NCI-H146 treated with DMSO at 0.1 percent for 48 hours (cell line): ENCODE data around the gene ANKUB1.

Source experiments
- DNase-seq: peaks from one replicate; lab custom pipeline; 2025; ENCODE audit not compliant: unreplicated experiment; lab: John Stamatoyannopoulos, UW

Gene ANKUB1

DNA sequence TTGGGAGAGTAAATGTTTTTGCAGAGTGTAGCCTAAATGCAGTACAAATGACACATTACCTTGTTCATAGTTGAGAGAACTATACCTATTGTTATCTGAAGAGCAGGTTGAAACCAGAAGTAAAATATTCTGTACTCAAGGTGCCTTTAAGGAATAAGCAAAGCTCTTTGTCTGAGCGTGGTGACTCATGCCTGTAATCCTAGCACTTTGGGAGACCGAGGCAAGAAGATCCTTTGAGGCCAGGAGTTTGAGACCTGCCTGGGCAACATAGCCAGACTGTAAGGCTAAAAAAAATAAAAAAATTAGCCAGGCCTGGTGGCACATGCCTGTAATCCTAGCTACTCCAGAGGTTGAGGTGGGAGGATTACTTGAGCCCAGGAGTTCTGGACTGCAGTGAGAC, 18.5 kb upstream of the ANKUB1 start:
- no peak for DNase-seq

DNA sequence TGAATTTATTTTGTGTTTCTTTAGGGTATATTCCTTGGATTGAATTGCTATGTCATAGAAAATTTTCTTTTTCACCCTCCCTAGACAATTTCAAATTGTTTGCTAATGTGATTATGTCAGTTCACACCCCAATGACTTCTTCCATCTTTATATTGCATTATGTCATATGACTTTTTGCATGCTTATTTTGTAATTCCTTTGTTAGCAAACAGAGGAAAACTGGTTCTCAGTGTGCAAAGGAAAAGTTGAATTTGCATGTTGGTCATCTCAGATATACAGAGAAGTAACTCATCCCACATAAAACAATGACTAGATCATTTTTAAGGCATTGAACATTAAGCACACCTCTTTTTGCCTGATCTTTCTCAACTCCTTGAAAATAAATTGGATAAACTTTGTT, 17.3 kb upstream of the ANKUB1 start:
- DNase-seq: no peak

DNA sequence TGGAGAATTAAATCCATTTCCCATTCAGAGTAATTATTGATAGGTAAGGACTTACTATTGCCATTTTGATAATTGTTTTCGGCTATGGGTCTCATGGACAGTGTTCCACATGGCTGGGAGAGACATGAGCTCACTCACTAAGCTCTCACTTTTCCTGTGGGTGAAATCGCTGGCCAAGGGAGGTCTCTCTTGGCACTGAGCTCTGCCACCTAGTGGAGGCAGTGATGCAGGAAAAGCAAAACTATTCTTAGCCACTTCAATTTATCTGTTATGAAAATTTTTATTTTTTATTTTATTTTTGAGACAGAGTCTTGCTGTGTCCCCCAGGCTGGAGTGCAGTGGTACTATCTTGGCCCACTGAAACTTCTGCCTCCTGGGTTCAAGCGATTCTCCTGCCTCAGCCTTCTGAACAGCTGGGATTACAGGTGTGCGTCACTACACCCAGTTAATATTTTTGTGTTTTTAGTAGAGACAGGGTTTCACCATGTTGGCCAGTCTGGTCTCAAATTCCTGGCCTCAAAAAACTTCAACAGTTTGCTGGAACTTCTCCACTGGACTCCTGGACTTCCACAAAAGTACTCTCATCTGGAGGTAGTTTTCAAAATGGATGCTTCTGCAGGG, 16.0 kb upstream of the ANKUB1 start:
- peak; percentile 65 for DNase-seq

DNA sequence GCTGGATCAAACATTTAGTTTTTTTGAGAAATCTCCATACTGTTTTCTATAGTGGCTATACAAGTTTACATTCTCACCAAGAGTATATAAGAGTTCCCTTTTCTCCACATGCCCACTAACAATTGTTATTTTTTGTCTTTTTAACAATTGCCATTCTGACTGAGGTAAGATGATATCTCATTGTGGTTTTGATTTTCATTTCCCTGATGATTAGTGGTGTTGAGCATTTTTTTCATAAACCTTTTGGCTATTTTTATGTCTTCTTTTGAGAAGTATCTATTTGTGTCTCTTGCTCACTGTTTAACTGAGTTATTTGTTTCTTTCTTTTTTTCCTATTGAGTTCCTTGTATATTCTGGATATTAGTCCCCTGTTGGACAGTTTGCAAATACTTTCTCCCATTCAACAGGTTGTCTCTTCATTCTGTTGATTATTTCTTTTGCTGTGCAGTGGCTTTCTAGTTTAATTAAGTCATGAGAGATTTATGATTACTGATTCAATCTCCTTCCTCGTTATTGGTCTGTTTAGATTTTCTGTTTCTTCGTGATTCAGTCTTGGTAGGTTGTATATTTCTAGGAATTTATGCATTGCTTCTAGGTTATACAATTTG, 13.9 kb upstream of the ANKUB1 start:
- DNase-seq: no peak

DNA sequence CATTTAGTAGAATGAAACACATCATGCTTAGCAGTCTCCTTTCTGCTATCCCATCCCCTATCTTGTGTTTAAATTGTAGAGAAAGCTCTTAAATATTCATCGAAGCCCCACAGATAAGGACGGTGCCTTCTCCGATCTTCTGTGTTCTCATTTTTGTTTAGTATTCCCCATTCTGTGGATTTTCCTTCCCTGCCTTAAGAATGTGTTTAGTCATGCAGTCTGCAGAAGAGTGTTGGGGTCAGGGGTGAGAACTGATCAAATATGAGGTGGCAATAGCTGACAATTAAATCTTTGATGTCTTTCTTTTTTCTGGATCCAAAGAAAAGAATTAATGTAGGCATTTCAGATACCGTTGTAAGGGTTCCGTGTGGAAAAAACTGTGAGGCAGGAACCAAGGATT, 9.3 kb upstream of the ANKUB1 start:
- no peak for DNase-seq

DNA sequence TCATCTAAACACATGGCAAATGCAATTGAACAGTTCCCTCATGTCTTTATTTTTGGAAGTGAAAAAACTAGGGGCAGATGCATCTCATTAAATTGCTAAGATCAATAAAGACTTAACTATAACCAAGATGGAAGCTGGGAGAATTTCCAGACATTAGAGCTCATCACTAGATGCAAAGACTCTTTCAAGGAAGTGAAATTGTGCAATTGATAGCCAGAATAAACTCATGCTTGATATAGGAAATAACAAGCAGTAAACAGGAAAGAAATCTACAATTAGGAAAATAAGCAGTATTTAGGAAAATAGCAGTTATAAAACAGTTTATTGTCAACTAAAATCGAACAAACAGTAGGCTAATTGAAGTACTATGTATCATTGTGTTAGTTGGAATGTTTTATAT, 8.8 kb upstream of the ANKUB1 start:
- DNase-seq: no peak

DNA sequence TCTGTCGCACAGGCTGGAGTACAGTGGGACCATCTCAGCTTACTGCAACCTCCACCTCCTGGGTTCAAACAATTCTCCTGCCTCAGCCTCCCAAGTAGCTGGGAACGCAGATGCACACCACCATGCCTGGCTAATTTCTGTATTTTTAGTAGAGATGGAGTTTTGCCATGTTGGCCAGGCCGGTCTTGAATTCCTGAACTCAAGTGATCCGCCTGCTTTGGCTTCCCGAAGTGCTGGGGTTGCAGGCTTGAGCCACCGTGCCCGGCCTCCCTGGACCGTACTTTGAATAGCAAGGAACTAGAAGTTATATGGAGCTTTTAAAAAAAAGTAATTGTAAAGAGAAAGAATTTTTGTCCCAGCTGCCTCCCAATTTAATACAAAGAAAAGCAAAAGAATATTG, 8.3 kb upstream of the ANKUB1 start:
- no peak for DNase-seq

DNA sequence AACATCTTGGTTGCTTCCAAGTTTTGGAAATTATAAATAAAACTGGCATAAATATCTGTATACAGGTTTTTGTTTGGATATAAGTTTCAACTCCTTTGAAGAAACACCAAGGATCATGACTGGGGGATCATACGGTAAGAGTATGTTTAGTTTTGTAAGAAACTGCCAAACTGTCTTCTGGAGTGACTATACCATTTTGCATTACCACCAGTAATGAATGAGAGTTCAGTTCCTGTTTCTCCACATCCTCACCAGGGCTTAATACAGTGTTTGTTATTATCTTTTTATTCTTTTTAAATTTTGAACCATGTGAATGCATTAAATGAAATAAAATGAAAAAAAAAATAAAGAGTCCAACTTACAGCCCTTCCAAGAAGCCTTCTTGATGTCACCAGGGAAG, 3.7 kb upstream of the ANKUB1 start:
- DNase-seq: no peak

DNA sequence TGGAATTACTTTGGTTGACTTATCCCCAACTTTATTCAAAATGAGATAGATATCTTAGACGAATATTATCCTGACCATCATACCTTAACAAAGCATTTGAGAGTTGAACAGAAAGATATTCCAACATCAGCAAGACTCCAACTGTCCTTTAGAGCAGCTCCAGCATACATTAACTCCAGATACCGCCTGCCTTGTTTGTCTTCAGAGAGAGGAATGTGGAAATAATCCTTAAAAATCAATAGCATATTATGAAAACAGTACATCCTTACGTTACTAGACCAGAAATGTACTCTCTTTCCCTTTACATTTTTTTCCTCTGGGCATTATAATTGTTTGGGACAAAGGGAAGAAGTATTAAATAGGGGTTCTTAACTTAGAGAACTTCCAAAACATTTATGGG, 1.7 kb downstream of the ANKUB1 start:
- DNase-seq: no peak

DNA sequence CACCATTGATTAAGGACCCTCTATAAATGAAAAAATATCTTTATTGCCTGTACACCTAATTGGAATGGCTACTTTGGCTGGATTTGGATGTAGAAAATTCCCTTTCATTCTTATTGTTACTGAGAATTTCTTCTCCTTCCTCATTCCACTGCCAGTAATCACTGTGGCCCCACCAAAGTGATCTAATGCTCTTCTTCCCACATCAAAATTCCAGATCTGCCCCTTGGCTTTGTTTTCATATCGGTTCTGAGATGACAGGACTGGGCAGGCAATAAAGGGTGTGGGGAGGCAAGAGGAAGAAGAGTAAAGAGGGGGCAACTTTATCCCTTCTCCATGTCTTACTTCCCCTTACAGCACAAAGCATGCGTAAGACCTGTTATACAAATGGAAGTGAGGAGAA, 2.1 kb downstream of the ANKUB1 start:
- no peak for DNase-seq

DNA sequence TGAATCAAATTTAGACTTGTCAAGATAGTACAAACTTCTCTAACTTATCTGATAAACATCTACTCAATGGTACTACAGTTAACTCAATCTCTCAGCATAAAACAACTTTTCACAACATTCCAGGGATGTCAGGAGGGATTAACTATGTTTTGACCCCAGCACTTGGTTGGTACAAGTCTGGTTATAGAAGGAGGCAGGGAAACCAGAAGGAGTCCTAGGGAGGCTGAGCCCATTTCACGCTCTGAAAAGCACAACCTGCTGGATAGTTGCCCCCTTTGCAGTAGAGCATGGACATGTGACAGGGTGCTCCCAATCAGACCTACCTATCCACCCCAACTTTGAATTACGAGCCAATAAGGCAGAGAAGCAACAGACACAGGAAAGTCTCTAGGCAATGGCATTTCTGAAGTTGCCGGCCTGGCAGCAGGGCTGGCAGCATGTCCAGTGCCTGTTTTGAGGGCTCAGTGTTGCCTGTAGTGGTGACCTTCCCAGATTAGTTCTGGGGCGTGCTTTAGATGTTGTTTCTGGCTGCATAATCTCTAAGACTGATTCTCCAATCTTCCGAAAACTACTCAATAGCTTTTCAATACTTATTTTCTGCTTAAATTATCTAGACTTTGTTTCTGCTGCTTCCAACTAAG, 8.2 kb downstream of the ANKUB1 start:
- DNase-seq: no peak

DNA sequence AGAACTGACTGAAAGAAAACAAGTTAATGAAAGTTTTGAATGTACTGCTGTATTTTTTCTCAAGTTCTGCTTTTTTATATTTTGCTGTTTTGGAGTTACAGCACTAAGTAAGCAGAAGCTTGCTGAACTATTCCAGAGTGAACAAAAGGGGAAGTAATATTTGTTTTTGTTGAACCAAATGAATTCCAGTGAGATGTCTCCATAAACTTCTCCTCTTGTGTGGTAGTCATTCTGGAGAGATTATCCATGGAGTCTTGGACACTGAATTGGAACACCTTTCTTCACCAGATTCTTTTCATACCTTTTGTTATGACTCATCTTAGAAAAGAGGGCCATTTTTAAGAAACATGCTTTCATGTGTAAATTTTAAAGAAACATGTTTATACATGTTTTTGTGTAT, 8.8 kb downstream of the ANKUB1 start:
- DNase-seq: no peak

DNA sequence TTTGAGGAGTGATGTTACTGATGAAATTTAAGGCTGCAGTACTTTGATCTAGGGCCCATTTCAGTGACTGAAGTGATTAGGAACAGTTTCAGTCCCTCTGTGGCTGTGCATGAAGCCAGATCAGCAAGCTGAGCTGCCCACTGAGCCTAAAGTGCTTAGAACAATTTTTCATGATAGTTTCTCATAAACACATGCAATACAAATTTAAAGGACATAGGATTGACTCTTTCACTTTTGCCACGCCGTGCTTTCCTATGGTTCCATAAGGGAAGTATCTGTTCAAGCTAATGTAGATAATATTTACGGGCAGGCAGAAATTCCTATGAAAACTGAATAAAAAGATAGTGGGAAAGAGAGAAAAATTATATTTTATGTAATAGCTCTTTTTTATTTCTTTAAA, 10.6 kb downstream of the ANKUB1 start:
- no peak for DNase-seq

DNA sequence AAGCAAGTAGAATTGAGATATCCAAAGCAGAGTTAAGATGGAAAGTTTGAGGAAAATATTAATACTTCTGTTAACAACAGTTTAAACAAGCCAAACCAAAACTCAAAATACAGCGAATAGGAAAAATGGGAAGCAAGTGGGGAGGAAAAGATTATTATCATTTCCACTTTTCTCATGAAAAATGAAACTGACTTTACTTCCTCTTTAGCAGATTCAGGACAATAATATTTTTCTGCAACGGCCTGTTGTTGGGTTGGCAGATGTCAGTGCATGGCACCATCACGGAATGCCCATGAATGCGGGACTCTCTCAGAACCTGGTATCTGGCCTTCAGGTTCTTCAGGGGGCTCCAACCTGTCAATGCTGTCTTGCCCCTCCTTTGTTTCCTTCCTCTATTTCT, 11.1 kb downstream of the ANKUB1 start:
- no peak for DNase-seq

DNA sequence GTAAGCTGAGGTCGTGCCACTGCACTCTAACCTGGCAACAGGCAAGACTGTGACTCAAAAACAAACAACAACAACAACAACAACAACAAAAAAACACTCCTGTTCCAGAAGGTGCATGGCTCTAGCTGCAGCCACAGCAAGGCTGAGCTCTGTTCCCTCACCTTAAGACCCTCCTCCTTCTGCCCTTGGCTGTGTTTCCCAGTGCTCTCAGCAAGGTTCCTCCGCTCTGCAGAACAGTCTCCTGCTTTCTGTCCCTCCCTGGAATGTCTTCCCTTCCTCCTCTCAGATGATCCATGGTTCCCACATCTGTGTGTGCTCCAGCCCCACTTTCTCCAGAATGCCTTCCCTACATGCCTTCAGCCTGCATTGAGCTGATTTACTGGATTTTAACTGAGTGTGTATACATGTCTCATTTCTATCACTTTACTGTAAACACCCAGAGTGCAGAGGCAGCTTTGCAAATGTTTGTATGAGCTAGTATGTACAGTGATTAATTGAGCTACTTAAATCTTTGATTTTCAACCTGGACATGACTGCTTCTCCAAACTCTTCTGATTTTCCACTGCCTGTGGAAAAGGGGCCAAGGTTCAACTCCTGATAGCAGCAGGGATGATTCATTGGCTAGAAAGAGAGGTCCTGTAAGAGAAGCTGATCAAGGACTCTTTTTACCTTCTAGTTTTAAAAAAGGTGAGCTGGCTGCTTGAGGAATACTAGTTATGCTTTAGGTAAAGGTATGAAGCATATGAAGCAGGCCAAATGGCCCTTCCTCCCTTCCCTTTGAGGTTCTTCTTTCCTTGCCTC, 14.7 kb downstream of the ANKUB1 start:
- no peak for DNase-seq

DNA sequence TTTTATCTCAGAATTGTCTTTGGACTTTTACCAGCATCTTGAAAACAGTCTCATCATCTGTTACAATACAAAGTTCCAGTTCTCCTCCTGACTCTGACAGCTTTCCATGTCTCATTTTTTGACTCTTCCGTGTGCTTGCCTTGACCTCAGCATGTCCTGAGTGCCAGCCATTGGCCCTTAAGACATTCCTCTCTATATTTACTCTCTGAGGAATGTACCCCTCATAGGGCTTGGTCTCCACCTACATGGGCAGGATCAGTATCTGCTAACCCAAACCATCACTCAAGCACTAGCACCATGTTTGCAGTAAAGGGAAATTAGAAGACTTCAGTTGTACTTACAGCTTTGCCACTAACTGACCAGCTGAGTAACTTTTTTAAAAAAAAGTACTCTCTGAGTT, 16.2 kb downstream of the ANKUB1 start:
- DNase-seq: no peak

DNA sequence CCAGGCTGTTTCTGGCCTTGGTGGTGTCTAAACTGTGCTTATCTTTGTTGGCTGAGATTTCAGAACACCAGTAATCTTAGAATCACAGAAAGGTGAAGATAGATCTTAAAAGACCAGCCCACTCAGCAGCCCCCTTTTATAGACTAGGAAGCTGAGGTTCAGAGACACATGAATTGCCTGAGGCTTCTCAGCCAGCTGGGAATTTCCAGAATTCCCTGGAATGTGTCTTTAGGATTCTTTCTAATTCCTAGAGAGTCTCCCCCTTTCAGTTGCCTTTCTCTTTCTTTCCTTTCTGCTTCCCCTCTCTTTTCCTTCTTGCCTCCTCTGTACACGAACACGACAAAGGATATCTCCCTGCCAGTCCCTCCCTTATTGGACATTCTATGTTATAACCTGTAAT, 19.5 kb downstream of the ANKUB1 start:
- no peak for DNase-seq

DNA sequence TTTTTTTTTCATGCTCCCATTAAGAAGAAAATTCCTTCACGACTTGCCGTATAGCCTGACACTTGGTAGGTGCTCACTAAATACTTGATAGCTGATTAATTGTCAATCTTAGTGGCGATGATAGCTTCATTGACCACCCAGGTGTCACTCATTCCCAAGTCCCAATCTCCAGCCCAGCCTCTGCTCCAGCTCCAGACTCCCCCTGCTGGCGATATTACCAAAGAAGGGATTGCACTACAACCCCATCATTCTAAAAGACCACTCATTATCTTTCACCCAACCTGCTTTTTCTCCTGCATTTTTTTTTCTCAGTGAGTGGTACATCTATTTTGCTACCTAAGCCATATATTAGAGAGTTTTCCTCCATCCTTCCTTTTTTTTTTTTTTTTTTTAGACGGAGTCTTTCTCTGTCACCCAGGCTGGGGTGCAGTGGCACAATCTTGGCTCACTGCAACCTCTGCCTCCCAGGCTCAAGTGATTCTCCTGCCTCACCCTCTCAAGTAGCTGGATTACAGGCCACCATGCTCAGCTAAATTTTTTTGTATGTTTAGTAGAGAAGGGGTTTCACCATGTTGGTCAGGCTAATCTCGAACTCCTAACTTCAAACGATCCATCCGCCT, 20.6 kb downstream of the ANKUB1 start:
- peak; percentile 28 for DNase-seq

DNA sequence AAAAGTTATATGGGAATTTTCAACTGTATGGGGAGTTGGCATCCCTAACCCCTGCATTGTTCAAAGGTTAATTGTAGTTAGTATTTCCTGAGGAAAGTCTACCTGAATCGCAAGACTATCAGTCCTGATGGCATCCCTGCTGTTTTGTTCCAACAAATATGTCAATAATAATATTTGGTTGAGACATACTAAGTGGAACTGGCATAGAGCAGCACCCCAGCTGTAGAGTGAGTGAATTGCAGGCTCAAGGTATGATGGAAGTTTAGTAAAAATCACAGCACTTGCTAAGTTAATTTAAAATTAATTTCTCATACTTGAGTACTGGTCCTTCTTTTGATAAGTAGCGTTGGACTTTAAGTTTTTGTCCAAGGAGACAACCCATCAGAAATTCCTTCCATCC, 22.1 kb downstream of the ANKUB1 start:
- no peak for DNase-seq

DNA sequence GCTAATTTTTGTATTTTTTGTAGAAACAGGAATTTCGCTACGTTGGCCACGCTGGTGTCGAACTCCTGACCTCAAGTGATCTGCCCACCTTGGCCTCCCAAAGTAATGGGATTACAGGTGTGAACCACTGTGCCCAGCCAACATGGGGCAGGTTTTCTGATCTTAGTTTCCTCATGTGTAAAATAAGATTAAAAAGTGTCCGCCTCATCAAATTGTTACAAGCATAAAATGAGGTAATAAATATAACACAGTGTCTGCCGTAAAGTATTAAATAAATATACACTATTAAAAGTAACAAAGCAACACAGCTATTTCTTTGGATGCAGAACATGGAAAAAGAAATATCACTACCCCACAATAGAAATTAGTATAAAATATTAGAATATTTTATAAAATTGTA, 23.6 kb downstream of the ANKUB1 start:
- no peak for DNase-seq

DNA sequence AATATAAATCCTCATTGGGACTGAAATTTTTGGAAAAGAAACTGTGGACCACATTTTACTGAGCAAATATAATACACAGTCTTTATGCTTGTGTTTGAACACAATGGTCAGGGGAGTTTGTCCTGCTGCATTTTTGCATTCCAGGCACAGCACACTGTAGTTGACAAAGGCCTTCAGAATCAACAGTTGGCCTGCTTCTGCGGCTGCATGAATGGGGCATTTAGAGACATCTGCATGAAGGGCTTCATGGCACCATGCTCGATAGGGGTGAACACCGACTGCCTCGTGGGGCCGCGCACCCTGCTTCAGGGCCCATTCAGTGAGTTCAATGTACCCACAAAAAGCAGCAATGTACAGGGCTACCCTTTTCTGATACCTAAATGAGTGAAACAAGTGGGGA, 24.6 kb downstream of the ANKUB1 start:
- no peak for DNase-seq
